Hepatocyte (in vitro differentiated cells): ENCODE data around the gene L3MBTL1. TPM values are rescaled to one million over a fixed set of nuclear protein-coding genes. Genes with fewer than 3 reads are reported as not detected.

Experiments used
- DNase-seq: peaks from one replicate; pipeline ENCODE4 v3.0.0-alpha.2; 2016; ENCODE audit warnings: low spot score
- H2AFZ ChIP-seq: fragments of 200-600 bp; sonication (generic); 2 replicates; pipeline ENCODE4 v1.6.0; 2016; ENCODE audit warnings: antibody characterized with exemption, mild to moderate bottlenecking
- H3K27ac ChIP-seq: fragments of 200-600 bp; sonication (generic); 2 replicates; pipeline ENCODE4 v1.5.1; 2016; ENCODE audit warnings: mild to moderate bottlenecking
- H3K27me3 ChIP-seq: fragments of 200-600 bp; sonication (generic); 2 replicates; pipeline ENCODE4 v1.6.1; 2016
- H3K36me3 ChIP-seq: fragments of 200-600 bp; sonication (generic); replicated peaks from 2 replicates; pipeline ENCODE4 v1.5.1; 2016; ENCODE audit warnings: low read depth; ENCODE audit not compliant: insufficient read depth
- H3K4me1 ChIP-seq: fragments of 200-600 bp; sonication (generic); 2 replicates; pipeline ENCODE4 v1.5.1; 2016; ENCODE audit warnings: mild to moderate bottlenecking, moderate library complexity; ENCODE audit not compliant: insufficient read depth
- H3K4me2 ChIP-seq: fragments of 200-600 bp; sonication (generic); 2 replicates; pipeline ENCODE4 v1.6.0; 2016
- H3K4me3 ChIP-seq: fragments of 200-600 bp; sonication (generic); 2 replicates; pipeline ENCODE4 v1.5.1; 2016; ENCODE audit warnings: mild to moderate bottlenecking
- H3K79me2 ChIP-seq: fragments of 200-600 bp; sonication (generic); 2 replicates; pipeline ENCODE4 v1.6.0; 2017; ENCODE audit warnings: mild to moderate bottlenecking
- H3K9me2 ChIP-seq: fragments of 200-600 bp; sonication (generic); replicated peaks from 2 replicates; pipeline ENCODE4 v1.6.0; 2017; ENCODE audit warnings: mild to moderate bottlenecking; ENCODE audit not compliant: insufficient read depth
- H3K9me3 ChIP-seq: fragments of 200-600 bp; sonication (generic); 2 replicates; pipeline ENCODE4 v1.5.1; 2016; ENCODE audit warnings: low read depth, mild to moderate bottlenecking
- H4K20me1 ChIP-seq: fragments of 200-600 bp; sonication (generic); 2 replicates; pipeline ENCODE4 v1.6.0; 2016; ENCODE audit warnings: mild to moderate bottlenecking; ENCODE audit not compliant: insufficient read depth, poor library complexity, severe bottlenecking
- EZH2 ChIP-seq: fragments of 200-600 bp; sonication (generic); IDR thresholded peaks from 2 replicates; pipeline ENCODE4 v1.6.1; 2016; ENCODE audit warnings: antibody characterized with exemption, mild to moderate bottlenecking, borderline replicate concordance
- EZH2phosphoT487 ChIP-seq: fragments of 200-600 bp; sonication (generic); IDR thresholded peaks from one replicate; pipeline ENCODE4 v1.6.1; 2018; ENCODE audit warnings: antibody characterized with exemption, mild to moderate bottlenecking, low read depth, moderate library complexity; ENCODE audit not compliant: unreplicated experiment, severe bottlenecking
- WGBS: methylation state at CpG from one replicate; pipeline ENCODE4 v1.1.6; 2016; ENCODE audit warnings: low lambda C conversion rate; ENCODE audit errors: missing lambda C conversion rate; 5-methylcytosine and 5-hydroxymethylcytosine counted together
- polyA plus RNA-seq: library from polyadenylated mRNA; unstranded; fragments of >200 nt; fragmentation: Nextera tagmentation; extraction: Ambion mirVana; gene quantifications from 2 replicates; pipeline ENCODE4 v1.2.1, GENCODE V29; 2016
- total RNA-seq: library from RNA; depleted of rRNA; stranded (reverse); fragments of >200 nt; gene quantifications from 2 replicates; pipeline ENCODE4 v1.2.3, GENCODE V29; 2014
- TF ChIP-seq, protein P1 (sequence below): fragments of 200-600 bp; sonication (generic); IDR thresholded peaks from 2 replicates; pipeline ENCODE4 v1.5.1; 2016; ENCODE audit warnings: antibody characterized with exemption, mild to moderate bottlenecking; ENCODE audit not compliant: poor library complexity

L3MBTL1 gene
- total and polyA plus RNA-seq, 2 experiments from 2014 or later = 7.5 to 7.9 TPM

DNA sequence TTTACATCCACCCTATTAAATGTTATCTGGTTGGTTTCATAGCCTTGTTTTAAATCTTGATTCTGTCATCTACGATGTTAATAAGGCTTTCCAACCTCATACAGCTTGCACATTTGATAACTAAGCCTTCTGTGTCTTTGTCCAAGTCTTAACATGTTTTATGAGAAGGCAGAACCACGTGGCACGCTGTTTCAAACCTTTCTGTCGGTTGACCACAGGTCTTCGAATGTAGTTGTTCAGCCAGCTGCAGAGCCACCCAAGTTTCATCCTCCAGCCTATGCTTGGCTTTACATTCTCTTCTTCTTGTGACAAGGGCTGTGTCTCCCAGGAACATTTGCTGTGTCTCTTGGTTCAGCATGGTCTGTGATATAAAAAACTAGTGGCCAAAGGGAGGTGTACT, 35.6 kb downstream of the L3MBTL1 start:
- no peaks in the 10 kb centered on the region for H3K36me3 ChIP-seq
- no peaks in the 10 kb centered on the region for H3K79me2 ChIP-seq
- H3K27ac ChIP-seq = no peak overlapping the region
- no peaks in the 10 kb centered on the region for H3K9me3 ChIP-seq
- no peak overlapping the region for H3K4me3 ChIP-seq
- H3K4me2 ChIP-seq = no peak overlapping the region
- H3K9me2 ChIP-seq = no peaks in the 10 kb centered on the region
- WGBS = 83% methylated on average over 5 of the region's 5 CpGs
- no peaks in the 10 kb centered on the region for H4K20me1 ChIP-seq
- no peaks in the 10 kb centered on the region for H3K4me1 ChIP-seq
- no peak for DNase-seq
- TF ChIP-seq EZH2 = no peak
- TF ChIP-seq EZH2phosphoT487 = no peak
- TF ChIP-seq, protein P1, sequence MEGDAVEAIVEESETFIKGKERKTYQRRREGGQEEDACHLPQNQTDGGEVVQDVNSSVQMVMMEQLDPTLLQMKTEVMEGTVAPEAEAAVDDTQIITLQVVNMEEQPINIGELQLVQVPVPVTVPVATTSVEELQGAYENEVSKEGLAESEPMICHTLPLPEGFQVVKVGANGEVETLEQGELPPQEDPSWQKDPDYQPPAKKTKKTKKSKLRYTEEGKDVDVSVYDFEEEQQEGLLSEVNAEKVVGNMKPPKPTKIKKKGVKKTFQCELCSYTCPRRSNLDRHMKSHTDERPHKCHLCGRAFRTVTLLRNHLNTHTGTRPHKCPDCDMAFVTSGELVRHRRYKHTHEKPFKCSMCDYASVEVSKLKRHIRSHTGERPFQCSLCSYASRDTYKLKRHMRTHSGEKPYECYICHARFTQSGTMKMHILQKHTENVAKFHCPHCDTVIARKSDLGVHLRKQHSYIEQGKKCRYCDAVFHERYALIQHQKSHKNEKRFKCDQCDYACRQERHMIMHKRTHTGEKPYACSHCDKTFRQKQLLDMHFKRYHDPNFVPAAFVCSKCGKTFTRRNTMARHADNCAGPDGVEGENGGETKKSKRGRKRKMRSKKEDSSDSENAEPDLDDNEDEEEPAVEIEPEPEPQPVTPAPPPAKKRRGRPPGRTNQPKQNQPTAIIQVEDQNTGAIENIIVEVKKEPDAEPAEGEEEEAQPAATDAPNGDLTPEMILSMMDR = no peak
- no peak overlapping the region for H2AFZ ChIP-seq
- no peaks in the 10 kb centered on the region for H3K27me3 ChIP-seq

DNA sequence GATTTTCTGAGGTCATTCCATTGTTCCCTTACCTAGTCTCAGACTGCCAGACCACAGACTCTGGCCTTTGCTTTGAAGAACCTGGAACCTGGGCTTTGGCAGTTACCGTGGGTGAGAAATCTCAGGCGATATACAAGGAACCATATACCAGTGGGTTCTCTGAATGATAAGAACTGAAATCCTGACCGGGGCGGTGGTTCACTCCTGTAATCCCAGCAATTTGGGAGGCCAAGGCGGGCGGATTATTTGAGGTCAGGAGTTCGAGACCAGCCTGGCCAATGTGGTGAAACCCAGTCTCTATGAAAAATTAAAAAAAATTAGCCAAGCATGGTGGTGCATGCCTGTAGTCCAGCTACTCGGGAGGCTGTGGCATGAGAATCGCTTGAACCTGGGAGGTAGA, 37.0 kb downstream of the L3MBTL1 start:
- H3K27ac ChIP-seq = no peak overlapping the region
- H3K36me3 ChIP-seq = no peaks in the 10 kb centered on the region
- H3K9me3 ChIP-seq = no peaks in the 10 kb centered on the region
- WGBS = 93% methylated on average over 9 of the region's 9 CpGs
- no peaks in the 10 kb centered on the region for H3K79me2 ChIP-seq
- TF ChIP-seq EZH2phosphoT487 (no peak), EZH2 (no peak)
- TF ChIP-seq, protein P1 = no peak
- H3K4me1 ChIP-seq = no peaks in the 10 kb centered on the region
- no peak overlapping the region for H2AFZ ChIP-seq
- H3K4me2 ChIP-seq = no peak overlapping the region
- no peak overlapping the region for H3K4me3 ChIP-seq
- H3K27me3 ChIP-seq = no peaks in the 10 kb centered on the region
- DNase-seq = no peak
- no peaks in the 10 kb centered on the region for H3K9me2 ChIP-seq
- H4K20me1 ChIP-seq = no peaks in the 10 kb centered on the region

DNA sequence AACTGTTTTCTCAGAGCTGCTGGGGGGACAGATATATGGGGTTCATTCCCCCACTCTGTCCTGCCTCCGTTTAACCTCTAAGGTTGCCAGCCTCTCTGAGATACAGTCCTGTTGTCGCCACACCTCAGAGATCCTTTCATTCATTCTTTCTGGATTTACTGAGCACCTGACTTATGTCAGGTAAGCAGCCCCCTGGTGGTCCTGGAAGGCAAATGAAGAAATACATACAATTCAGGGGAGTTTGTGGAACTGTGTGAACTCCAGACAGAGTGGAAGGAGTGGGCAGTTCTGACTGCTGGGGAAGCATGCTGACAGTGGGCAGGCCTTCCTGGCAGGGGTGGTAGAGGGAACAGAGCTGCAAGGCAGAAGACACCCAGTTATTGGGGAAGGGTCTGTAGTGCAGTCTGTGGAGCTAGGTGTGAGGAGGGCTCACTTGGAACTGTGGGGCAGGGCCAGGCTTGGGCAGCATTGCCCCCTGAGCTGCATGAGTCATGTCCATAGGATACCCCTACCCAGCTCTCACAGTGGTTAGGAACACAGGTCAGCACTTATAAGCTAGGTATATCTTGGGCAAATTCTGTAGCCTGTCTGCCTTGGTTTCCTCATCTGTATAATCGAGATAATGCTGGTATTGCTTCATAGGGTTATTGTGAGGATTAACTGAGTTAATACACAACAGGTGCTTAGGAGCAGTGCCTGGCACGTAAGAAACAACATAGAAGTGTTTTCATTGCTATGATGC, 38.5 kb downstream of the L3MBTL1 start:
- Histone ChIP-seq H3K27me3 (no peaks in the 10 kb centered on the region), H2AFZ (no peak overlapping the region), H3K9me2 (no peaks in the 10 kb centered on the region), H3K4me2 (no peak overlapping the region), H4K20me1 (no peaks in the 10 kb centered on the region), H3K4me3 (no peak overlapping the region), H3K36me3 (no peaks in the 10 kb centered on the region), H3K27ac (no peak overlapping the region), H3K79me2 (no peaks in the 10 kb centered on the region), H3K4me1 (no peaks in the 10 kb centered on the region), H3K9me3 (no peaks in the 10 kb centered on the region)
- TF ChIP-seq EZH2phosphoT487 (no peak), EZH2 (no peak)
- TF ChIP-seq, protein P1 = no peak
- 92% methylated on average over 4 of the region's 4 CpGs for WGBS
- DNase-seq = no peak
